Adrenal gland (tissue), 5 donors: Measurements from ENCODE around the gene TMED7.

Experiments
- POLR2A ChIP-seq, 2 donors: fragments of 450-650 bp; IDR thresholded peaks; one replicate each; pipeline ENCODE4 v1.6.1; 2017; ENCODE audit warnings: antibody characterized with exemption in 2 of 2, mild to moderate bottlenecking in 2 of 2, moderate library complexity in 1 of 2
- TF ChIP-seq, protein P1 (sequence below), 6 experiments: fragments of 450-650 bp in 4 of 6; fragments of 200-600 bp in 2 of 6; sonication (generic) in 1 of 6; IDR thresholded peaks; 1 replicate in 5 of 6; 2 replicates in 1 of 6; pipeline versions ENCODE4 v1.5.1 to v1.8.0; 2016 to 2021; ENCODE audit warnings: antibody characterized with exemption in 6 of 6, mild to moderate bottlenecking in 2 of 6, moderate library complexity in 1 of 6
- donor health status: DM: no; HTN: no; CAD: no.

DNA sequence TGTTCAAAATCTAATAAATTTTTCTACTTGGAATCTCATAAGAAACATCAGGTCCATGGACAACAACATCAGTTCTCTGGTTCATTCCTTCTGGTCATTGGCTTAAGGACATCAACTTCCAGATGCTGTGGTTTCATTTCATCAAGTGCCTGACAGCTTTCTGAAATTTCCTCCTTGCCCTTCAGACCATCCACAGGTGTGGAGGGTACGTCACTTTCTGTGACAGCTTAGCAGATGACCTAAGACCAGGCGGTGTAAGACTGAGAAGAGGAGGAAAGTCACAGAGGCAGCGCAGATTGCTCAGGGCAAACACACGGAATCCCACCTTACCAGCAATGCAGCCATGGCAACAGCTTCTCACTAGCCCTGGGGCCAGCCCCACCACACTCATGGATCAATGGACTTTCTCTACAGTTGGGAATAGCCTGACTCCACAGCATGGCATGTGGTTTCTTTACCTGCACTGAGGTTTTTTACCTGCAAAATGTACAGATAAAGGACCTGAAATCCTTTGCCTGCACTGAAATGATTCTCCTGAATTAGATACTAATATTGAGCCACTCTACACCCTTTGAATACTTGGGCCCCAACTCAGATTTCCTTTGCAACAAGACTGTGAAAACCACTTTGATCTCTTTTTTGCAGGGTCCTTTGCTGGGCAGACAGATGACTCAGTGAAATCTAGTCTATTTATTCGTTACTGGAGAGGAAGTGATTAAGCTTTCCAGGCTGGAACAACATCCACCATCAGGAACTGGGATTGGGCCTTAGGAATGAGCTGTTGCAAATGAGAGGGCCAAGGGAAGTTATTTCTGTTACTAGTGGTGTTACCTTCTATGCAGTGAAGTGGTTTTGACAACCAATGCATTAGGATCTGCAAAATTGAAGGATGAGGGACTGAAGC lies 50.4 kb downstream of the TMED7 start:
- TF ChIP-seq POLR2A (IDR thresholded peaks at IDR 0.05), result no peak
- TF ChIP-seq, protein P1, sequence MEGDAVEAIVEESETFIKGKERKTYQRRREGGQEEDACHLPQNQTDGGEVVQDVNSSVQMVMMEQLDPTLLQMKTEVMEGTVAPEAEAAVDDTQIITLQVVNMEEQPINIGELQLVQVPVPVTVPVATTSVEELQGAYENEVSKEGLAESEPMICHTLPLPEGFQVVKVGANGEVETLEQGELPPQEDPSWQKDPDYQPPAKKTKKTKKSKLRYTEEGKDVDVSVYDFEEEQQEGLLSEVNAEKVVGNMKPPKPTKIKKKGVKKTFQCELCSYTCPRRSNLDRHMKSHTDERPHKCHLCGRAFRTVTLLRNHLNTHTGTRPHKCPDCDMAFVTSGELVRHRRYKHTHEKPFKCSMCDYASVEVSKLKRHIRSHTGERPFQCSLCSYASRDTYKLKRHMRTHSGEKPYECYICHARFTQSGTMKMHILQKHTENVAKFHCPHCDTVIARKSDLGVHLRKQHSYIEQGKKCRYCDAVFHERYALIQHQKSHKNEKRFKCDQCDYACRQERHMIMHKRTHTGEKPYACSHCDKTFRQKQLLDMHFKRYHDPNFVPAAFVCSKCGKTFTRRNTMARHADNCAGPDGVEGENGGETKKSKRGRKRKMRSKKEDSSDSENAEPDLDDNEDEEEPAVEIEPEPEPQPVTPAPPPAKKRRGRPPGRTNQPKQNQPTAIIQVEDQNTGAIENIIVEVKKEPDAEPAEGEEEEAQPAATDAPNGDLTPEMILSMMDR (IDR thresholded peaks at IDR 0.05), result no peak
